ENCODE results near the gene CSH1.
"Not testable (repeated sequence)": the region's sequence is repeated elsewhere in the genome, so short reads cannot be mapped to it uniquely, and the experiment has no call there.

The CSH1 gene

GRCh38 chr17:63896524-63897354, at the start of gene CSH1:
Gene CSH1 (minus strand): TSS chr17:63896574. CDS start chr17:63896511, 63 bp downstream.
- DNase-seq (ENCODE audit: low read depth): not testable (repeated sequence)

- DNase-seq (ENCODE audit: low read depth): no peak
Measured at GRCh38 chr17:63945784-63946439, 49.5 kb upstream of the CSH1 start.

GRCh38 chr17:63944736-63945499, 48.5 kb upstream of the CSH1 start:
- DNase-seq (ENCODE audit: low read depth): no peak

- no peak for DNase-seq (ENCODE audit: low read depth)
Measured at GRCh38 chr17:63943745-63944144, 47.4 kb upstream of the CSH1 start.

- no peak for DNase-seq (ENCODE audit: low read depth)
Measured at GRCh38 chr17:63942309-63942985, 46.1 kb upstream of the CSH1 start.

- no peak for DNase-seq (ENCODE audit: low read depth)
Measured at GRCh38 chr17:63941751-63942150, 45.4 kb upstream of the CSH1 start.

- no peak for DNase-seq (ENCODE audit: low read depth)
Measured at GRCh38 chr17:63941162-63941561, 44.8 kb upstream of the CSH1 start.

- DNase-seq (ENCODE audit: low read depth): no peak
Measured at GRCh38 chr17:63940584-63940983, 44.2 kb upstream of the CSH1 start.

- DNase-seq (ENCODE audit: low read depth): no peak
Measured at GRCh38 chr17:63939884-63940283, 43.5 kb upstream of the CSH1 start.

GRCh38 chr17:63939401-63939800, 43.0 kb upstream of the CSH1 start:
- no peak for DNase-seq (ENCODE audit: low read depth)

GRCh38 chr17:63937920-63938319, 41.5 kb upstream of the CSH1 start:
- no peak for DNase-seq (ENCODE audit: low read depth)

- DNase-seq (ENCODE audit: low read depth): no peak
Measured at GRCh38 chr17:63937319-63937718, 40.9 kb upstream of the CSH1 start.

GRCh38 chr17:63934183-63935112, 38.1 kb upstream of the CSH1 start:
- DNase-seq (ENCODE audit: low read depth): no peak

- no peak for DNase-seq (ENCODE audit: low read depth)
Measured at GRCh38 chr17:63933598-63933997, 37.2 kb upstream of the CSH1 start.

GRCh38 chr17:63932721-63933120, 36.3 kb upstream of the CSH1 start:
- no peak for DNase-seq (ENCODE audit: low read depth)

GRCh38 chr17:63931981-63932561, 35.7 kb upstream of the CSH1 start, which contains the start of gene CD79B:
Gene CD79B (minus strand): TSS chr17:63932331. CDS start chr17:63932261, 70 bp downstream.
- peak; percentile 30 for DNase-seq (ENCODE audit: low read depth)

- peak; percentile 35 for DNase-seq (ENCODE audit: low read depth)
Measured at GRCh38 chr17:63930951-63931575, 34.7 kb upstream of the CSH1 start.

- DNase-seq (ENCODE audit: low read depth): no peak
Measured at GRCh38 chr17:63929860-63930766, 33.7 kb upstream of the CSH1 start.
